GM12878 (cell line): ENCODE results near the gene BCAN. TPM values are rescaled to one million over a fixed set of nuclear protein-coding genes. Genes with fewer than 3 reads are reported as not detected.

Source experiments
- BHLHE40 ChIP-seq, 2 experiments: fragments of 450-650 bp in 1 of 2; IDR thresholded peaks; 2 replicates each; pipeline ENCODE4 v1.6.1; 2011 to 2017; ENCODE audit warnings: low read depth in 2 of 2, borderline replicate concordance in 1 of 2, improper control_type of control experiment in 1 of 2, low read length in 1 of 2, mild to moderate bottlenecking in 1 of 2
- CHD2 ChIP-seq: IDR thresholded peaks from 2 replicates; pipeline ENCODE4 v1.6.1; 2011; ENCODE audit warnings: low read depth, low read length, improper control_type of control experiment, borderline replicate concordance
- CUX1 ChIP-seq: IDR thresholded peaks from 2 replicates; pipeline ENCODE4 v1.6.1; 2012; ENCODE audit warnings: improper control_type of control experiment, low read depth, low read length; ENCODE audit not compliant: insufficient replicate concordance
- EGR1 ChIP-seq, 2 experiments: IDR thresholded peaks; 1 replicate in 1 of 2; 2 replicates in 1 of 2; pipeline ENCODE4 v1.6.1; 2011 to 2012; ENCODE audit warnings: low read depth in 2 of 2, low read length in 2 of 2, borderline replicate concordance in 1 of 2, mild to moderate bottlenecking in 1 of 2, moderate library complexity in 1 of 2
- HDAC2 ChIP-seq: fragments of 200-600 bp; sonication (generic); IDR thresholded peaks from 2 replicates; pipeline ENCODE4 v1.6.1; 2017
- POLR2A ChIP-seq: IDR thresholded peaks from 2 replicates; pipeline ENCODE4 v1.6.1; 2011; ENCODE audit warnings: low read depth, mild to moderate bottlenecking, low read length
- POLR2AphosphoS2 ChIP-seq: IDR thresholded peaks from 2 replicates; pipeline ENCODE4 v1.6.1; 2011; ENCODE audit warnings: low read depth, mild to moderate bottlenecking, low read length, improper control_type of control experiment, moderate library complexity
- RELA ChIP-seq: fragments of 450-650 bp; IDR thresholded peaks from 2 replicates; pipeline ENCODE4 v1.8.0; 2014; ENCODE audit warnings: borderline replicate concordance; ENCODE audit not compliant: partially characterized antibody
- SRF ChIP-seq, 2 experiments: IDR thresholded peaks; 2 replicates each; pipeline ENCODE4 v1.6.1; 2011; ENCODE audit warnings: low read depth in 2 of 2, low read length in 2 of 2, mild to moderate bottlenecking in 1 of 2, moderate library complexity in 1 of 2
- polyA plus RNA-seq, 11 experiments: library from polyadenylated mRNA; depleted of rRNA in 4 of 11; unstranded in 6 of 11; stranded (reverse) in 5 of 11; fragments of >200 nt; fragmentation: Nextera tagmentation in 4 of 11; fragmentation: Illumina TruSeq in 1 of 11; extraction: Ambion mirVana in 4 of 11; extraction: Trizol in 1 of 11; gene quantifications; 1 replicate in 1 of 11; 2 replicates in 10 of 11; pipeline versions ENCODE4 v1.2.1 to v1.2.3, GENCODE V29; 2011 to 2016; ENCODE audit warnings: inconsistent platforms in 2 of 11, missing spikeins in 2 of 11, low read depth in 1 of 11
- total RNA-seq, 4 experiments: library from RNA; depleted of rRNA in 3 of 4; stranded (reverse); fragments of >200 nt in 3 of 4; fragmentation: Illumina TruSeq in 1 of 4; extraction: Trizol in 1 of 4; gene quantifications; 2 replicates each; pipeline versions ENCODE4 v1.2.1 to v1.2.3, GENCODE V29; 2013 to 2021

BCAN gene
- total and polyA plus RNA-seq, 10 of the 15 experiments (the other 5 are each of a cell fraction or from before 2014, with no cell fraction given): 0.05 to 1.3 (median 0.18) TPM; not detected in 1

DNA sequence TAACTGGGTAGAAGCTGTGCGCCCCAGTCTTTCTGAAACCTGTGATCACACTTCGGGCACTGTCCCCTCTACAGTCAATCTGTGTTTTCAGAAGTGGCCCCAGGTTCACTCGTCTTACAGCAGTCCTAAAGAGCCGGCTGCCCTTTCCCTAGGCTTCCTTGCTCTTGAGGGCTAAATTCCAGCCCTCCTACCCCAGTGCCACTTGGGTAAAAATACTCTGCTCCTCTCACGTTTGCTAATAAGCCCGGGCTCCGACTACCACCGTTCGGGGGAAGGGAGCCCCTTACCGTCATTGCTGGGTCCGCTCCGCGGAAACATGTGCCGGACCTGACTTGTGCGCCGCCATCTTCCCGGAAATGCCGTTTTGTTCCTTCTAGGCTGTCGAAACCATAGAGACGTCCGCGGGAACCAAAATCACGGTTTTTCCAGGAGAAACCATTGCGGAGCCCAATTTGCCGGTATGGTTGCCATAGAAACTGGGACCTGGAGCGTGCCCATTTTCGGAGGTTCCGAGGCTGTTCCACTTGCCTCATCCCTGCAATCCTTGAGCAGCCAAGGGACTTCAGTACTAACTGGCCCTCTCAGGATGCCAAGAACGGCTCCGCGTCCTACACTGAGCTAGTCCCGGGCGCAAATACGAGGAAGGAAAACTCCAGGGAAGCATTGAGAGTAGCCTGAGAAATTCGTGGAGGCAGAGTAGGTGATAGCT is 40.6 kb upstream of the BCAN start, which contains the start of gene GPATCH4 (continued):
- TF ChIP-seq POLR2AphosphoS2: peak; percentile 46; the same call in 1 of the 2 replicates
- peak in 1 of 2 experiments; percentile 42; a peak in 1 of 4 replicates for TF ChIP-seq SRF (IDR thresholded peaks at IDR 0.05; ENCODE audit: low read depth in 2 of 2, low read length in 2 of 2)
- peak in 1 of 2 experiments; percentile 63; a peak in 2 of 3 replicates for TF ChIP-seq EGR1 (IDR thresholded peaks at IDR 0.05; ENCODE audit: borderline replicate concordance in 1 of 2, low read depth in 2 of 2, low read length in 2 of 2)
- no peak for TF ChIP-seq HDAC2
- peak; percentile 36 for TF ChIP-seq RELA
- peak; percentile 20 to 73; a peak in 2 of 4 replicates for TF ChIP-seq BHLHE40 (IDR thresholded peaks at IDR 0.05; ENCODE audit: borderline replicate concordance in 1 of 2, low read depth in 2 of 2, low read length in 1 of 2)
- peak; percentile 92 for TF ChIP-seq POLR2A
- TF ChIP-seq CUX1: no peak
- 0 out of 2 replicates have a peak, but pooled peaks have one; percentile 27 for TF ChIP-seq CHD2
- TF ChIP-seq, all 136 proteins: peak for 48
